ENCODE data around the gene PLA2G6.

Gene PLA2G6

DNA sequence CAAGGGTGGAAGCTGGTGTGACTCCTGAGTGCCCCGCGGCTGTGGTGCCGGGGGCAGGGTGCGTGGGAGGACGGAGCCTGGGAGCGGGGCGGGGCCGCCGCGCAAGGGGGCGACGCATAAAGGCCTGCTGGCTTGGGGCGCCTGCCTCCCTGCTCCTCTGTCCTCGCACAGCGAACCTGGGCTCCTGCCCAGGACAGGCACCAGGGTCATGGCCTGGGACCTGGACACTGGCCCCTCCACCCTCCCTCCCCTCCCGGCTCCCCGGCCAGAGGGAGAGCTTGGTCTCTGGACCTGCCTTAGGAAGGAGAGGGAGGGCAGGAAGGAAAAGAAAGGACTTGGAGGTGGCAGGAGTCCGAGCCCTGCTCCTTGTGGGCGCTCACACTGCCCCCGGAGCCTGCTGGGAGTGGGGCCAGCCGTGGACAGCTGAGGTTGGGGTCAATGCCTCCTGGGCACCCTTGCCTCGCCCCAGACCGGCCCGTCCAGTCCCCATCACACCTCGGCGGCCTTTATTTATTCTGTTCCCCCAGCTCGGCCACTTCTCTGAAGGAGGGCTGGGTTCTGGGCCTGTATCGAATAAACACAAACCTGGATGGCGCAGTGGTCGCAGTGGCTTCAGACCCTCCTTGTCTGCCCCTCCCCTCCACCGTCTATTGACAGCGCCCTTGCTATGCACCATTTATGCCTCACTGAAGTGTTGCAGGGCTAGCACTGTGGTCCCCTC, 106.4 kb downstream of the PLA2G6 start:
- no peak for DNase-seq
- Mint-ChIP-seq H3K4me1 (no peaks in the 10 kb centered on the region), H3K27ac (no peak overlapping the region), H3K9me3 (no peaks in the 10 kb centered on the region), H3K27me3 (peaks cover 11% of the 10 kb centered on the region), H3K4me3 (no peak overlapping the region)
- no peak for ATAC-seq

GRCh38 chr22:38074181-38075104, 107.2 kb downstream of the PLA2G6 start:
- DNase-seq (no peak), ATAC-seq (no peak)
- Mint-ChIP-seq H3K4me3 (no peak overlapping the region), H3K27ac (peak overlapping the region in 1 of 2 donors; percentile 46), H3K4me1 (no peaks in the 10 kb centered on the region), H3K9me3 (no peaks in the 10 kb centered on the region), H3K27me3 (peaks cover 3% of the 10 kb centered on the region)

DNA sequence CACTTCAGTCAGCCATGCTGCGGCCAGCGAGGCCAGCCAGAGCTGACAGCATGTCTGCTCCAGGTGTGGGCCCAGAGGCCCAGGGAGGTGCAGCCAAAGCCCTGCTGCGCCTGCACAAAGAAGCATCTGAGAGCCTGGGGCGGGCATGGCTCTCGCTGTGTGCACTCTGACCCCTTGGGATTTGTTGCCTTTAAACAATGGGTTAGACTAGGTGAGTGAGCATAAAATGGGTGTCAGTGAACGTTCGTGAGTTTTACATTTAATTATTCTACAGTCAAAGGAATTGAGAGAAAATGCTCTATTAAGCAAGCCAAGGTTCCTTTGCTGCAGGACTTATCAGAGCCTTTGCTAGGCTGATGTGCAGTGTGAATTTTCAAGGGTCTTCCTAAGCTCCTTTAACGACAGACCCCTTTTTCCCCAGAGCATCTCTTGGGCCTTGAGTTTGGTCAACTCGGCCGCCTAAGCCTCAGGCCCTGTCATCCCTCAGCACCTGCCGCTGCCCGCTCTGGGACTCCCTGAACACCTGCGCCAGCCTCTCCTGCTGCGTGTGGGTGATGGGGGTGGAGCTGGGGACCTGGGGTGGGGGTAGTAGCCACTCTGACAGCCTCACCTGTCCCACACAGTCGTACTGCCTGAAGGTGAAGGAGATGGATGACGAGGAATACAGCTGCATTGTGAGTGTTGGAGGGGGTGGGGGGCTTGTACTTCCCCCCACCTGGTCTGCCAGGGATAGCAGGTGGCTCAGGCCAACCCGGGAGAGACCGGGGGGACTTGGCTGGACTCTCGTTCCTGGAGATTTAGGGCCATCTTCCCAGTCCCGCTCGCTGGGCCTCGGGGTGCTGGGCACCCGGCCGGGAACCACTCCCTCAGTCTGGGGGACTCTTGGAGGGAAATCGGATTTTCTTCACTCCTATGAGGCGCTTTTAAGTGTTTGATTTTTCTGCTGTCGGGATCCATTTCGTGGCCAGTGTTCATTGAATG, 108.2 kb downstream of the PLA2G6 start:
- no peaks in the 10 kb centered on the region for H3K9me3 Mint-ChIP-seq
- no peak overlapping the region for H3K4me3 Mint-ChIP-seq
- no peaks in the 10 kb centered on the region for H3K27me3 Mint-ChIP-seq
- ATAC-seq (no peak), DNase-seq (no peak)
- peak overlapping the region in 1 of 2 donors; percentile 46 for H3K27ac Mint-ChIP-seq
- no peaks in the 10 kb centered on the region for H3K4me1 Mint-ChIP-seq

DNA sequence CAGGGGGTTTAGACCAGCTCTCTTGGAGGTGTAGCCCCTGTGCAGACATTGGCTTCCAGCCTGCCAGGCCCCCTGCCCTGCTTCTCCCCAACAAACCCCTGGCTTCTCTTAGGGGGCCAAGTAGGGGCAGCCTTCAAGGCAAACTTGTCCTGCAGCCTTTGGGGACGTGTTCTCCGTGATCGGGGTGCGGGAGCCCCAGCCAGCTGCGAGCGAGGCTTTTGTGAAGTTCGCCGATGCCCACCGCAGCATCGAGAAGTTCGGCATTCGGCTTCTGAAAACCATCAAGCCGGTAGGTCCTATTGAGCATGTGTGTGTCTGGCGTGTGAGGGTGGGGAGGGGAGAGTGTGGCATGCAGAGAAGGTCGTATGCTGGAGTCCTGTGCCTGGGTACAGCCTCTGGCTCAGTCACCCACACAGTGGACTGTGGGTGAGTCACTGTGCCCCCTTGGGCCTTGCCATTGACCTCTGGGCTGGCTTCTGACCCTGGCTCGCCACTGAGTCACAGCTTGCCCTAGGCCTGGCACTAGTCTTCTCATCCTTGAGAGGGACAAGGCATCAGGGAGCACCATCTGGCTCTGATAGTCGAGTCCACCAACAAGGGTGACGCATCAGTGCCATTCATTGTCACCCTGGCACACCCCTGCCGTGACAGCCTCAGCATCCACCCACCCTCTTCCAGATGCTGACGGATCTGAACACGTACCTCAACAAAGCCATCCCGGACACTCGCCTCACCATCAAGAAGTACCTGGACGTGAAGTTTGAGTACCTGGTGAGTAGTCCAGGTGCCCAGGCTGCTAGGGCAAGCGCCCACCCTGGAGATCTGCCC, 109.1 kb downstream of the PLA2G6 start:
- Mint-ChIP-seq H3K9me3 (no peaks in the 10 kb centered on the region), H3K4me3 (no peak overlapping the region), H3K27ac (no peak overlapping the region), H3K4me1 (no peaks in the 10 kb centered on the region), H3K27me3 (no peaks in the 10 kb centered on the region)
- DNase-seq: no peak
- no peak for ATAC-seq

DNA sequence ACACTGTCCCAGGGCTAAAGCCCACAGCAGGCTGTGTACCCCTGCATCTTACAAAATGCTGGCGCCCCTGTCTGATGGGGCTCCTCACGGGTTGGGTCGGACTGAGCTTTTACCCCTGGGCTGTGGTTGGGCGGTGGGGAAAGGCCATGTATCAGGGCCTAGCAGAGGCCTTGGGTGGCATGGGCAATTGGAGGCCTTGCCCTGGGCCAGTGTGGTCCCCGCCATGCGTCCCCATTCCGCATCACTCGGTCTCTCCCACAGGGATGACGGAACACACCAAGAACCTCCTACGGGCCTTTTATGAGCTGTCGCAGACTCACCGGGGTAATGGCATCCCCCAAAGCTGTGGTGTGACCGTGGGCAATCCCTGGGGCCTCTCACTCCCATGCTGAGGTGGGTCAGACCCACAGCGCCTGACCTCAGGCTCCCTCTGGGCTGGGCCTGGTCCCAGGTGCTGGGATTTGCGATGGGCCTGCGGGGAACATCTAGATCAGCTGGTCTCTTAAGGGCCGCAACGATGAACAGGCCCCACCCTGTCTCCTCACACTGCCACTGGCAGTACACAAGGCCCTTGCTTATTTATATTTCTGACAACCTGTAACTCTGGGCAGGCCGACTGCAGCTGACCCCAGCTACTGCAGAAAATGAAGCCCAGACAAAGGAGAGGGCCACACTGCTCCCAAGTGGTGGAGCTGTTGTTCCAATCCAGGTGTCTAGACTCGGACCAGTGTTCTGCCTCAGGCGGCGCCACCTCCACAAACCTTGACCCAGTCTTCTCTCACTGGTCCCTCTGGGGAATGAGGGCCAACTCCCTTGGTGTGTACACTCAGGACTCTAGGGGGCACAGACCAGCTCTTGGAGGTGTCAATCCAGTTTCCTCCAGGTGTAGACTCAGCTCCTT, 110.0 kb downstream of the PLA2G6 start:
- Mint-ChIP-seq H3K9me3 (no peaks in the 10 kb centered on the region), H3K4me1 (no peaks in the 10 kb centered on the region), H3K27ac (no peak overlapping the region), H3K4me3 (no peak overlapping the region), H3K27me3 (no peaks in the 10 kb centered on the region)
- no peak for ATAC-seq
- DNase-seq: no peak

GRCh38 chr22:38070250-38070921, 111.2 kb downstream of the PLA2G6 start:
- Mint-ChIP-seq H3K27me3 (no peaks in the 10 kb centered on the region), H3K9me3 (no peaks in the 10 kb centered on the region), H3K4me3 (no peak overlapping the region), H3K27ac (peak overlapping the region in 1 of 2 donors; percentile 68), H3K4me1 (no peaks in the 10 kb centered on the region)
- no peak for DNase-seq
- no peak for ATAC-seq

DNA sequence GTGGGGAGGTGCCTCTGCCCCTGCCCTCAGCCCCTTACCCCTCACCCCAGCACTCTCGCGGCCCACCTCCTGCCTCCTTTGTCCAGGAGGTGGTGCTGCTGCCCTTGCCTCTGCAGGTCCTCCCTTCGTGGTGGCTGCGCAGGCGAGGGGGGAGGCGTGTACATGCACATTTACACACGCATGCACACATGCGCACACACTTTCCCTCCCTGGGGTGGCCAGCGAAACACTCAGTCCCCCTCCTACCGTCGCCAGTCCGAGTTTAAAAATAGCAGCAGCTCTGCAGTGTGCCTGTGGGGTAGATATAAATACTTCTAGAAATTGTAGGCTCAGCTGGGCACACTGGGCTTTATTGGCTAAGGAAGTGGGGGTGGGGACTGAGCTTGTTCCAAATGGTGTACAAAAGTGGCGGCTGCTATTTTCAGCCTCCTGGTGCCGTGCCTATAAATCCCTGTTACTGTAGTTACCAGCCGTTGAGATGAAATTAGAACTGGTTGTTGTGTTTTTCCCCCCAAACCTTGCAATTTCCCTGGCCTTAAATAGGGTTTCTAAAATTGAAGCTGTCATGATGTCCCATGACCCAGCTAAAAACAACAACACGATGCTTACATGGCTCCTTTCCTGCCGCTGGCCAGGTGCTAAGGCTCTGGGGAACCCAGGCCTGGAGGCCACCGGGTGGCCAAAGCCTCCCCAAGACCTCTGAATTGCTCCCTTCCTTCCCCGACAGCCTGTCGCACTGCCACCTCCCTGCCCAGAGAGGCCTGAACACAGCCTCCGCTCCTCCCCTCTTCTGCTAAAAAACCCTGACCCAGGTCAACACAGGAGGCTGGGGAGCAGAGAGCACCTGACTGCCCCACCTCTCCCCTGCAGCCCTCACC, 112.0 kb downstream of the PLA2G6 start:
- Mint-ChIP-seq H3K4me1 (no peaks in the 10 kb centered on the region), H3K27me3 (no peaks in the 10 kb centered on the region), H3K27ac (peak overlapping the region in 1 of 2 donors; percentile 68), H3K4me3 (no peak overlapping the region), H3K9me3 (no peaks in the 10 kb centered on the region)
- DNase-seq (no peak), ATAC-seq (no peak)

DNA sequence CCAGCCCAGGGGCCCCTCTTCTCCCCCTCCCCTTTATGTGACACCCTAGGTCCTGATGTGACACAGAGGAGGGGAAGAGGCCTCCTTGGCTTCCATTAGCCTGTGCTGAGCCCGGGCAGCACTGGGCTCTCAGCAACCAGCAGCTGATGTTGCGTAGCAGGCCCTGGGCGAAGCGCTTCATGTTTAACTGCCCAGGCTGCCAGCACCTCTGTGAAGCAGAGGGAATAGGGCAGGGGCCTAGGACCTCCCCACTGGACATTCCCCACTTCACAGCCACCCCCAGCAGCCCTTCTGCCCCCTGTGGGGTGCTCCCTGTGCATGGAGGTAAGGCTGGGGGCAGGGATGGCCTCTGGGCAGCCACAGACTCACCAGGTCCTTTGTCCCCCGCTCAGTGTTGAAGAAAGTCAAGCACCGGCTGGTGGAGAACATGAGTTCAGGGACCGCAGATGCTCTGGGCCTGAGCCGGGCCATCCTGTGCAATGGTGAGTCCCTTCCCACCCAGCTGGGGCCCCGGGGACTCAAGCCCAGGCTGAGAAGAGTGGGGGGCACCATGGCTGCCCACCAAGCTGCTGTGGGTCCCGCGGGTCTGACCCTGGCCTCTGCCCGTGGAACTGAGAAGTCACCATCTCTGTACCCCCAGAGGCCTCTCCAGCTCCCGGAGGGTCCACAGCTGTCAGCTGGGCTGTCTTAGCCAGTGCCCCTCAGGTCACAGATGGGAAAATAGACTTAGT, 112.8 kb downstream of the PLA2G6 start:
- ATAC-seq: no peak
- Mint-ChIP-seq H3K4me1 (no peaks in the 10 kb centered on the region), H3K27me3 (no peaks in the 10 kb centered on the region), H3K27ac (peak overlapping the region in 1 of 2 donors; percentile 19), H3K9me3 (no peaks in the 10 kb centered on the region), H3K4me3 (no peak overlapping the region)
- no peak for DNase-seq

DNA sequence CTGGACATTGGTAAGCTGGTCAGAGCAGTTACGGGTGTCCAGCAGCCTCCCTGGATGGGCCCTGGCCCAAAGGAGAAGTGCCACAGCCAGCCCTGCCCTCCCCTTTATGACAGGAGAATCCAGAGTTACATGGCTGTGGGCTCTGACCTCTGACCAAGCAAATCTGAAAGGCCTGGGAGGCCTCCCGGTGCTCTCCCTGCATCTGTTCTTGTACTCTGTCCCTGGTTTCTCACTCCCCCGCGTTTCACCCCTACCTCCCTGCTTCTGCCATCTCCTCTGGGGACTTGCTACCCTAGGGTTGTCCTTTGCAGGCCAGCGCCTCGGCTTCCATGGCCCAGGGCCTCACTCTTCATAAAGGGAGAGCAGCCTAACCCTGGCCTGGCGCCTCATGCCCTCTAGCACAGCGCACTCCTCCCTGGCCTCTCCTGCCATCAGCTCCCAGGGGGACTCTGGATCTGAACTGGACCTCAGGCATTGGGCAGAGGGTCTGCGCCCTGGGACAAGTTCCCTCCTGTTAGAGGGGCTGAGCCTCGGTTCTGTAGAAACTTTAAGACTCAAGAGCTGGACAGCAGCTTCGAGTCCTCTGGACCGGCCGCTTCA, 113.8 kb downstream of the PLA2G6 start:
- Mint-ChIP-seq H3K9me3 (no peaks in the 10 kb centered on the region), H3K4me3 (no peak overlapping the region), H3K4me1 (no peaks in the 10 kb centered on the region), H3K27me3 (no peaks in the 10 kb centered on the region), H3K27ac (peak overlapping the region in 1 of 2 donors; percentile 19)
- no peak for ATAC-seq
- DNase-seq: no peak

DNA sequence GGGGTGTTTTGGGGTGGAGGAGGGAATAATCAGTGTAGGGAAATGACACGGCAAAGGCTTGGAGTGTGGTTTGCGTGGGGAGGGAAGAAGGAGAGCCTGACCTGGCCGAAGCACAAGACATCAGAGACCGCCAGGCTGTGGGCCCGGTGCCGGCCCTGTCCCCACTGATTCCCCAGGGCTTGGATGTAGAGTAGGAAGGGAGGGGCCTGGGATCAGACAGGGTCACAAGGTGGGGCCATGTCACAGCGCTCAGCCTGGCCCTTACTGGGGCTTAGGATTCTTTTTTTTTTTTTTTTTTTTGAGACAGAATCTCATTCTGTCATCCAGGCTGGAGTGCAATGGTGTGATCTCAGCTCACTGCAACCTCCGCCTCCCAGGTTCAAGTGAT, 114.6 kb downstream of the PLA2G6 start:
- ATAC-seq (no peak), DNase-seq (no peak)
- peak overlapping the region in 1 of 2 donors; percentile 15 for H3K27ac Mint-ChIP-seq
- H3K4me3 Mint-ChIP-seq: no peak overlapping the region
- H3K27me3 Mint-ChIP-seq: no peaks in the 10 kb centered on the region
- H3K9me3 Mint-ChIP-seq: no peaks in the 10 kb centered on the region
- no peaks in the 10 kb centered on the region for H3K4me1 Mint-ChIP-seq

GRCh38 chr22:38066381-38067027, 115.1 kb downstream of the PLA2G6 start:
- no peaks in the 10 kb centered on the region for H3K9me3 Mint-ChIP-seq
- DNase-seq: no peak
- ATAC-seq: no peak
- no peaks in the 10 kb centered on the region for H3K27me3 Mint-ChIP-seq
- H3K4me3 Mint-ChIP-seq: no peak overlapping the region
- peak overlapping the region in 1 of 2 donors; percentile 74 for H3K27ac Mint-ChIP-seq
- H3K4me1 Mint-ChIP-seq: no peaks in the 10 kb centered on the region

All from stimulated activated naive CD8-positive, alpha-beta T cell treated with anti-CD3 and anti-CD28 coated beads, Interleukin-15, amount 100 ng/mL, for 72 hours (primary cell).